GM21447 (cell line): ENCODE results near the gene VTN.
"Not testable (repeated sequence)": the region's sequence is repeated elsewhere in the genome, so short reads cannot be mapped to it uniquely, and the experiment has no call there.

Source experiments
- ATAC-seq: cut with Tn5 transposase; IDR thresholded peaks from one replicate; pipeline ENCODE4 v1.9.1; 2021; ENCODE audit not compliant: unreplicated experiment

The VTN gene

DNA sequence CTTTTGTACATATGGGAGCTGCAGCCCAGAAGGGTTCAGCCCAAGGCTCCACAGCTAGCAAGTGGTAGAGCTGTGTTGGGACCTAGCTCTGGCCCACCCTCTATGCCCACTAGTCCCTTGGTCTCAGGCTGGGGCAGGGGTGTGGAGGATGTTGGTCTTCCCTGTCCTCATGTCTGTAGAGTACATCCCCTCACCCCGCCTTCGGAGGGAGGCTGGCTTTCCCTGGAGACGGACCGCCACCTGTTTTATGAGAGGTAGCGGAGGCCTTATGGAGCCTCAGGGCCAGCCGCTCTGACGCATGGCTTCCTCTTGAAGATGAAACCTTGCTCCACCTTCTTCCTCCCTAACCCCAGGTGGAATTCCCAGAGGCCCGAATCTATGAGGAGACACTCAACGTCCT lies 26.1 kb downstream of the VTN start:
- no peak for ATAC-seq

DNA sequence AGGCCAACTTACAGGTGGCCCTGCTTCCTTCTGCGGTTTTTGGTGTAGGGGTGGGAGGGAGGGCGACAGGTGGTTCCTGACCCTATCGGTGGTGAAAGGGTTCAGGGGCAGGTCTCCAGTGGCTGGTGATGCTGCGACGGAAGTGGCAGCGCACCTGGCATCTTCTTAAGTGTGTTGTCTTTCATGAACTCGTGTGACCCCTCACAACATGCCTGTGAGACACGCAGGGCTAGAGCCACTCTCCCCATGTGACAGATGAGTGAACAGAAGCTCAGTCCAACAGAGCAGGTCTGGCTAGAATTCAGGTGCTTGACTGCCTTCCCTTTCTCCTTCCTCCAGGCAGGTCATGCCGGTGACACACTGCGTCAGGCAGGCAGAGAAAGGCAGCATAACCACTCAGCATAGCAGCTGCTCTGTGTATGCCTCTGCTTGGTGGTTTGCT lies 26.6 kb downstream of the VTN start:
- no peak for ATAC-seq

DNA sequence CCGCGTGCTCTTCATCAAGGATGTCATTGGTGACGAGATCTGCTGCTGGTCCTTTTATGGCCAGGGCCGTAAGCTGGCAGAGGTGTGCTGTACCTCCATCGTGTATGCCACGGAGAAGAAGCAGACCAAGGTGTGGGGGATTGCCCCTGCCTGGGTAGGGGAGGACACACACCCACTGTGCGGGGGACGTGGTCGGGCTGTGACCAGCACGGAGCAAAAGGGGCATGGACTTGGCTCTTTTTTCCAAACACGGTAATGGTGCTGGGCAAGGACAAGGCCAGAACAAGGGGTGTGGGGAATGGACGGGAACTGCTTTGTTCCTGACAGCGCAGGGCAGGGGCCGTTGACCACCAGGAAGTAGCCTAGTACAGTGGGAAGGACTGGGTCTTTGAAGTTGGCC lies 27.8 kb downstream of the VTN start:
- ATAC-seq = no peak

DNA sequence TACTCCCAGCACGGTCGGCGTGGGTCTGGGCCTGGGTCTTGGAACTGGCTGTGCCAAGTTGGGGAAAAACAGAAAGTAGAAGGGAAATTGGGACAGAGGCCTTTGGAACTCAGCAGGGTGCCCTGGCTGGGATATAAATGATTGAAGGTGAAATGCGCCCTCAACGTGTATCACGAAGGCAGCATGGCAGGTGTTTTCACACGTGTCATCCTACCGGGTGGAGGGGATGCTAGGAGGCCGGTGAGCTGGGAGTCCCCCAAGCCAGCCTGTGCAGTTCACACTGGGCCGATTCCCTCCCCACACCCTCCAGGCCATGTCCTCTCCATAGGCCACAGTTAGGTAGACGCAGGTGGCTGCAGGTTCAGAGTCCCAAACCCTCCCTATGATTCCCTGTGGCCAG lies 28.6 kb downstream of the VTN start:
- no peak for ATAC-seq

DNA sequence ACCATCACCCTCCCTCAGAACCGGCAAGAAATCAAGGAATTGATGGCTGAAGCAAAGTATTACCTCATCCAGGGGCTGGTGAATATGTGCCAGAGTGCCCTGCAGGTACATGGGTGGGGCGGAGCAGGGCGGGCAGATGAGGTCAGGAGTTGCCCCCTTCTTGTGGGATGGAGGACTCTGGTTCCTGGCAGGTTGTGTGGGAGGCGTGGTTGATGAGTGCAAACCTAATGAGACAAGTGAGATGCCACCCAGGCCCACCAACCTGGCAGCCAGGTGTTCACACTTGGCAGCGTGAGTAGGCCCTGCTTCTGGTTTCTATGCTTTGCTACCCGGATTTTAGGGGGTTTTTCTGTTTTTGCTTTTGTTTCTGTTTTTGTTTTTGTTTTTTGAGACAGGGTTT lies 29.7 kb downstream of the VTN start:
- no peak for ATAC-seq

DNA sequence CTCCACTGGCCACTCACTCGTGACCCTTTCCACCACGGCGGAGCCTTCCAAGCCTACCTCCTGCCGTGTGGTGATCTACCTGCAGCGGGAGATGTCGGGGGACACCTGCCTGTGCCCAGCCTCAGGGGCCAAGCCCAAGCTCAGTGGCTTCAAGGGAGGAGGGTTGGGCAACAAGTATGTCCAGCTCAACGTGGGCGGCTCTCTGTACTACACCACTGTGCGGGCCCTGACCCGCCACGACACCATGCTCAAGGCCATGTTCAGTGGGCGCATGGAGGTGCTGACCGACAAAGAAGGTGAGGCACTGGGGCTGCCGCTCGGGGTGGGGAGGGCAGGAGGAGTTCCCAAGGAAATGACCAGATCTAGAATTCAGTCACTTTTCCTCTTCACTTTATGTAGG lies 30.7 kb downstream of the VTN start:
- no peak for ATAC-seq

DNA sequence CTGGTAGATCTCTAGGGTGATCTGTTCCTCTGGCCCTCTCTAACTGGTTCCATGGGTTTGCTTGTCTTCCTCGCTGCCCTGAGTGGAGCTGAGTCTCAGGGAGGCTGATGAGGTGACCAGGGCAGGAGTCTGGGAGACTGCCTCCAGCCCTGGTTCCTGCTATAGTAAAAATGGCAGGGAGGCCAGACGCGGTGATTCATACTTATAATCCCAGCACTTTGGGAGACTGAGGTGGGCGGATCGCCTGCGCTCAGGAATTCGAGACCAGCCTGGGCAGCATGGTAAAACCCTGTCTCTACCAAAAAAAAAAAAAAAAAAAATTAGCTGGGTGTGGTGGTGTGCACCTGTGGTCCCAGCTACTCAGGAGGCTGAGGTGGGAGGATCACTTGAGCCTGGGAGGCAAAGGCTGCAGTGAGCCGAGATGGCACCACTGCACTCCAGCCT lies 31.3 kb downstream of the VTN start:
- ATAC-seq = not testable (repeated sequence)

DNA sequence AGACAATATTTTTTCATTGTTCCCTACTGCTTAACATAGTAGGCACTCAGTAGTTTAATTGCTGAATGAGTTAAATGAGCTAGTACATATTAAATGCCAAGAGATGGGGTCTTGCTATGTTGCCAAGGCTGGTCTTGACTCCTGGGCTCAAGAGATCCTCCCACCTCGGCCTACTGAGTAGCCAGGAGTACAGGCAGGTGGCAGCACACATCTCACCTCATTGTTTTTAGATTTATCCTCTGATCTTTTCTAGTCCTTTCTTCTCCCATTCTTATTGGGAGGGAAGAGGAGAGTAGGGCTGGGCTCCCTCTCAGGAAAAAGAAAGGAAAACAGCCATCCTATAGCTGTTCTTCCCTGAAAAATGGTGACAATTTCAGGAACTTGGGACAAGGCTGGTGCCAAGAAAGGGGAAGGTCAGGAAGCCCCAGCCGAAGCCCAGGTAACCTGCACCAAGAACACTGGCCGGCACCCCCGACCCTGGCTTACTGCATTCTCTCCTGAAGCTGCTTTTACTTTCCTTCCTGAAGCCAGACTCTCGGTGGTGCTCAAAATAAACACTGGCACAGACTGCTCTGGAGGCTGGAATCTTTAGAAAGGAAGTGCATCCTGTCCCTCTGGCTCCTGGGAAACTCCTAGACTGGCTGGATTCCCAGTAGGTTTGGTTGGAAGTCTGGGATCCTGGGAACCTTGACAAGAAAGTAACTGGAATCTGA lies 31.9 kb downstream of the VTN start:
- ATAC-seq = no peak

DNA sequence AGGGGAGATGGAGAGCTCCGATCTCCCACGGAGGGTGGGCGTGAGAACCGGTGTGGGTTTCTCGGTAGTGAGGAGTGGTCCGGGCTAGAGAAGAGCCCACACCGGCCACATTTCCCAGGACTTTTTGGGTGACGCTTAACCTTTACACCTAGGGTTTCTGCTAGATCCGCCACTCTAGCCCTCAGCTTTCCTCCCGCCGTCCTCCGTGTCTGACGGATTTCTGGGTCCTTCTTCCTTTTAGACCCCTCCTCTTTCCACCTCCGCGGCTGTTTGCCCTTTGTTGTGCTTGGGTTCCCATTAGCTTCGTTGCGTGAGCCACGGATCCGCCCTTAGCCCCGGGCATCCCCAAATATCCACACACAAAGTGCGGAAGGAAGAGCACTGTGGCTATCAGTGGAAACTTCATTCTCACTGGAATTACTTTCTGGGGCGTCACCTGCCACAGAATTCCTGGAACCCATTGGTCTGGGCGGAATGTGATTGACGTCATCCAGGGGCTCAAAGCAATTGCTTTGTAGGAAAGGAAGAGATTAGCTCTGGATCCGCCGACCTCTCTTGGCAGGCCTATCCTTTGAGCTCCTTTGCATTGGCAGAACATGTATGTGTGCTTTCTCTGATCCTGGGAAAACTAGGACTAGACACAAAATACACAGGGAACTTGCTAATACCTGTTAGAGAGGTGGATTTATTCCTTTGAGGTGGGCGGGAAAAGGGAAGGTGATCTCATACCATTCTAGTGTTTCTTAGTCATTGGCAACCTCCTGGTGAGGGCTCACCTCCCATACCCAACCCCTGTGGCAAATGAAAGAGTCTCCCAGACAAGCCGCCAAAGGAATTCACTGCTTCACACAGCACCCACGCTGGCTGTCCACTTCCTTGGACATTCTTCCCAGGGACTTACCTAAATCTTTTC lies 33.9 kb downstream of the VTN start:
- ATAC-seq = peak; percentile 6

DNA sequence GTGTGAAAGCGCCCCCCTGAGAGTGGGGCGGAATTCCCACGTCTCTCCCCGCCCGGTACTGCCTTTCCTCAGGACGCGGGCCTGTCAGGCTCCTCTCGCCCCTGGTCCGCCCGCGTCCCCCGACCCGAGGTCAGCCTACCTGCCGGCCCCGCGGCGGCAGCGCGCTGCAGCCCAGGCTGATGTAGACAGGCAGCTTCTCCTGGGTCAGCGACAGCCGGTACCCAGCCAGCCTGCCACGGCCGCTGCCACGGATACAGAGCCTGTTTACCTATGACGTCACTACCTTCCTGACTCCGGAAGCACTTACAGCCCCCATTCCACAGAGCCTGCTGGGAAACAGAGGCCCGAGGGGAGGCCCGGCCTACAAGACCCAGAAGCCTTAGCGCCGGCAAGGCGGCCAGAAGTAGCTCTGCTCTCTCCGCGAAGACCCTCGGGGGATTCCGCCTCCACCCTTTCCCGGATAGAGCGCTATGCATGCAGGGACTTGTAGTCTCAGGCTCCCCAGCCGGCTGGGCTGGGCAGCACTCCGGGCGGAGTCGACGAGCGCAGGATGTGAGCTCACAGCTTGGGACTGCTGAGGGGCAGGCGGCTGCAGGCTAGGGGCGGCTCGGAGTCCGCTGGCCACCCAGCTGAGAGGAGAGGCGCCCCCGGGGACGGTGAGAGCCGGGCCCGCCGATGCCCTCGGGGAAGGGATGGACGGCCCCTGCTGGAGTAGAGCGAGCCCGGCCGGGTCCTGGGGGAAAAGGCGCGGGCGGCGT lies 34.7 kb downstream of the VTN start, which contains the start of the genes IFT20 and TNFAIP1:
Gene IFT20, minus strand, starts transcription at position 272 of the 758 bp plus-strand sequence. CDS start 3,487 bp downstream, outside the sequence.
Gene TNFAIP1, plus strand, starts transcription at position 561 of the 758 bp plus-strand sequence. CDS start 3,761 bp downstream, outside the sequence.
- peak; percentile 96 for ATAC-seq

DNA sequence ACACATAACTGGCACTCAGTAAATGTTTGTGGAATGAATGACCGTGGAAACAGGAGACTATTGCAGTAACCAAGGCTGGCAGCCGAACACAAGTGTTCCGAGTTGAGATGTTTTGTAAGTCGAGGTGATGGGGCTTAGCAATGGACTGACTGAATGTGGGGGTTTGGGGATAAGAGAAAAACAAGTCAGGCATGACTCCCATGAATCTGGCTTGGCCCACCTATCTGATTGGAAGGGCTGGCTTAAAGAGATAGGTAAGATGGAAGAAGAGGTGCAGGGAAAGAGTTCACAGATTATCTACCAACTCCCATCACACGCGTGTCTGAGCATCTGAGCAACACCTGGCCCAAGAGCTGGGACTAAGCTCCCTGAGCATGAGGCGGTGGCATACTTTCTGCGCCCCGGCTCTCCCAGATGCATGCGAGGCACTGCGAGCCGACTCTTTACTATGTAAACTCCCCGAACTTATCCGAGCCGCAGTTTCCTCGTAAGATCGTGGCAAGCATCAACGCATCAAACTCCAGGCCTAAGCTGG lies 35.4 kb downstream of the VTN start:
- ATAC-seq = no peak

DNA sequence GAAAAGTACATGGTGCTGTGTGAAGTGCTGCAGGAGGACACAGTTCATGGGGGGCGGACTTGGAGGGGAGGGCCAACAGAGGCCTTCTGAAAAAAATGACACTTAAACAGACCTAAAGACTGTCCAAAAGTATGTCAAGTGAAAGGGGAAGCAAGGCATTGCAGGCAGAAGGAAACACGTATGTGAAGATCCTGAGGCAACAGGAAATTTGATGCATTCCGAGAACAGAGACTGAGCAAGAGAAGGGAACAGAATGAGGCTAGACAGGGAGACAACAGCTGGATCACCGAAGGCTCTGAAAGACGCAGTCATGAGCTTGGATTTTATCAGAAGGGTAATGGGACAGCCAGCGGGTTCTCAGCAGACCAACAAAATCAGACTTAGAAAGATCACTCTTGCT lies 35.9 kb downstream of the VTN start:
- ATAC-seq = no peak

DNA sequence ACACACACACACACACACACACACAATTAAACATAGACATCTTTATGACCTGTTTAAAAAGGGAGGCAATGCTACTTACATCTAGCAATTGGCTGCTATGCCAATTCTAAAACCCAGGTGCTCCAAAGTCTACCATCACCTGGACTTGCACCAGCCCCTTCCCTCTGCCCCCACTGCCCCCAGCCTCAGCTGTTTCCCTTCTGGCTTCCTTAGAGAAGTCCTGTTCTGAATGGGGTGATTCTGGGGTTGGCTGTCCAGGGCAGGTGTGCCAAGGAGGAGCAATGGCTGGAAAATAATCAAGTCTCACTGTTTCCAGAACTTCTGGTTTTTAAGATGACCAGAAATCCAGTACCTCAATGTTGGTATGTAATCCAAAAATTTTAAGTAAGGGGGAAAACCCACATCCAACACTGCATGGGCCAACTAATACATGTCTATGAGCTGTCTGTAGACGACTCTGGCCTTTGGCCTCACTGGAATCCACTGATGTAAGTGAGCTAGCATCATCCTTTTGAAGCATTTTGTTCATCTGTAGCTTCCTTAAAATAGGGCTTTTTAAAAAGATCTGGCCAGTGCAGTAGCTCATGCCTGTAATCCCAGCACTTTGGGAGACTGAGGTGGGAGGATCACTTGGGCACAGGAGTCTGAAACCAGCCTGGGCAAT lies 36.9 kb downstream of the VTN start:
- no peak for ATAC-seq

DNA sequence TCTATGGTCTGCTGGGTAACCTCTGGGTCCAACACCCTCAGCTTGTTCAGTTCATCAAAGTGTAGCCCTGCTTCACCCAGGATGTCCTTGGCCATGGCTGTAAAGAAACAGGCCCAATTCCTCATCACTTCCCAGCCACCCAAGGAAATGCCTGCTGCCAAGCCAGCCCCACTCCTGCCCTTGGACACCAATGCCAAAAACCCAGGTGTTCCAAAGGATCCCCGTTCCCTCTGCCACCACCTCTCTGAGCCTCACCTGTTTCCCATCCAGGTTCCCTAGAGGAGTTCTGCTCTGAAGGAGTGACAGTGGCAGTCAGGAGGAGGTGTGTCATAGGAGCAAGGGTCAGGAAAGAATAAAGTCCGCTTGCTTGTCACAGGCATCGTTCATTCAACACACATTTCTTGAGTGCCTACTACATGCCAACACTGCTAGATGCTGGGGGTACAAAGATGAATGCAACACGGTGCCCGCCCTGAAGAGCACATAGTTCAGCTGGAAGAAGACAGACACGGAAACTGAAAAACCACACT lies 38.2 kb downstream of the VTN start:
- no peak for ATAC-seq

DNA sequence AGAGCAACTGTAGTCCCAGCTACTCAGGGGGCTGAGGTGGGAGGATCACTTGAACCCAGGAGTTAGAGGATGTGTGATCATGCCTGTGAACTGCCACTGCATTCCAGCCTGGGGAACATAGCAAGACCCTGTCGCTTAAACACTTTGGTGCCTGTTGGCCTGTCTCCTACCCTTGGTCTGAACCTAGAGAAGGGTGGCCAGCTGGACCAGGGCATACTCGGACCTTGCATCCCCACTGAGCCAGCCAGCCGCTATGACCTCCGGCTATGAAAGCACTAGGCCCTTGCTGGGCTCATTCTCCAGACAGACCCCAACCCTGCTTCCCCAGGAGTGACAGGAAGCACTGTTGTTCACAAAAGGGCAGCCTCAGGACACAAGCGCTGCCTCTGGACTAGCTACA lies 39.4 kb downstream of the VTN start:
- ATAC-seq = no peak

DNA sequence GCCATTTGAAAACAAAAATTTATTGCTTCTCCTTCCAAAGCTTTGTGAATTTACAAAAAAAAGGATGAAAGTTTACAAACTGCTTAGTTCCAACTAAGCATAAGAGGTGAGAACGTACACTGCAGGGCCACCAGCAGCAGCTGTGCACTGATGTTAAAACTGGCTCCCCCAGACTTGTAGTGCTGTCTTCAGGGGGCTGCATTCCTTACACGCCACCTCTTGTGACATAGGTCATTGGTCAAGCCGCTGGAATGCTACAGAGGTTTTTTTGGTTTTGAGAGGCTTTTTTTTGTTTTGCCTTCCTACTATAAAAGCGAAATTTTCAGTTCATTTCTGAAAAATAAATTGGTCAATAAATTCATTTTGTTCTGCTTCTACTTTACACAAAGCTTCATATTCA lies 41.8 kb downstream of the VTN start:
- ATAC-seq = no peak

DNA sequence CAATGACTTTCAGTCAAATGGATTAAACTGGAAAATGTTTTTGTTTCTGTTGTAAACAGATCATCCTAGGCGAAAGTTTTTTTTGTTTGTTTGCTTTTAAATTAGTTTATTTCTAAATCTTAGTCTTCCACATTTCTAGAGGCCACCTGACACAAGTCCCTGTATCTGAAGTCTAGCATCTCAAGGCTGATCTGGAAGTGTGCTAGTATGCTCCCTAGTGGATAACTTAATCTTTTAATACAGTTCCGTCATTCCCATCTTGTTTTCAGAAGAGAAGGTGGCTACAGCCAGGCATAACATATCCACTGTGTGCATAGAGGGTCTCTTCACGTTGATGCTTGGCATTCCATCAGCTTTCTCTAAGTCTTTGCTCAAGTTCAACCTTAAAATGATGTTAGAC lies 42.4 kb downstream of the VTN start:
- no peak for ATAC-seq

DNA sequence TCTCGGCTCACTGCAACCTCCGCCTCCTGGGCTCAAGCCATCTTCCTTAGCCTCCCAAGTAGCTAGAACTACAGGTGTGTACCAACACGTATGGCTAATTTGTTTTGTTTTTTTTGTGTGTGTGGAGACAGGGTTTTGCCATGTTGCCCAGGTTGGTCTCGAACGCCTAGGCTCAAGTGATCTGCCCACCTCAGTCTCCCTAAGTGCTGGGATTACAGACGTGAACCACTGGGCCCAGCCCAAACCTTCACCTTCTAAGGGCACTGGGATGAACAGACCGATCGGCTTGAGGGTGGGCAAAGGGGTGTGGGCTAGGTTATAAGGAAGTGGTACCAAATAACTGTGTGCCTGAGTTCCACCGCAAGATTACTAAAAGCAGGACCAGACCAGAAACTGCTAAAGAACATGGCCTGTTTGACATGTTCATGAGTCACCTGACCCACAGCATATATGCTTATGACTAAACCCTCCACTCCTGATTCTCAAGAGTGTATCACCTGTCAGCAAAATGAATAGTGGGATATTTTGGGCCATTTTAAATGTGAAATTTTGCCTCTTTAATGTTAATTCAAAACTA lies 43.0 kb downstream of the VTN start:
- ATAC-seq = peak; percentile 60

DNA sequence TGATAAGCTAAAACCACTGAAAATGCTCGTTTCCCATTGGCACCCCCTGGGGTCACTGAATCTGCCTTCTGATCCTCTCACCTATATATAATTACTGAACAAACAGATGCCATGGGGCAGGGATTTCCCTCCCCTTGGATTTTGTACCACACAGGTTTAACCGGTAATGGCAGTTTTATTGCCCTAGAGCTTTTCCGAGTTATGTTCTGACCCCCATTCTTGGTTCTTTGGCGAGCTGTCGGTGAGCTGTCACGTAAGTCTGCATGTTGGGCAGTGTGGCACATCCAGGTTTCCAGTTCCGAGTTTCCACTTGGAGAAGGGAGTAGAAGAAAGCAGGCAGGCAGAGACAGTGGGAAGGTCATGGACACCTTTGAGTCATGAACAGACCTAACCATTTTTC lies 44.0 kb downstream of the VTN start:
- ATAC-seq = no peak

DNA sequence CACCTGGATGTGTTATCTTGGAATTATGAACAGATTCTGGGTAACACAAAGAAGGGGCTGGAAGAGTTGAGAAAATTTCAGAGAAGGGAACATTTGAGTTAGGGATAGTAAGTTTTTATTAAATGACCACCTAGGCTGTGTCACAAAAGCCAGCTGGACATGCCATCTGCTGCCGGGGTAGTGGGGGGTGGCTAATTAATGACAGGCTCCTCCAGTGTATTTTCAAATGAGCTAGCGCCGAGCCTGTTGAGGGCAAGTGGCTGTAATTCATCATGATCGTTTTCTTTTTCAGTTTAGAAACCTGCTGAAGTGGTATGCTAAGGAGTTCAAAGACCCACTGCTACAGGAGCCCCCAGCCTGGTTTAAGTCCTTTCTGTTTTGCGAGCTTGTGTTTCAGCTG lies 44.9 kb downstream of the VTN start:
- ATAC-seq = no peak
